T-helper 2 cell (primary cell): ENCODE results near the gene UFSP1.

Source experiments
- DNase-seq, 5 experiments: peaks; one replicate each; pipeline versions ENCODE4 v3.0.0 to v3.0.0-alpha.2; 2012 to 2022

The UFSP1 gene

GRCh38 chr7:100895701-100895955, 6.1 kb upstream of the UFSP1 start, which contains the start of gene ACHE:
ACHE (minus strand) TSS chr7:100895888; CDS start chr7:100894232, 1,656 bp downstream.
- no peak for DNase-seq

DNA sequence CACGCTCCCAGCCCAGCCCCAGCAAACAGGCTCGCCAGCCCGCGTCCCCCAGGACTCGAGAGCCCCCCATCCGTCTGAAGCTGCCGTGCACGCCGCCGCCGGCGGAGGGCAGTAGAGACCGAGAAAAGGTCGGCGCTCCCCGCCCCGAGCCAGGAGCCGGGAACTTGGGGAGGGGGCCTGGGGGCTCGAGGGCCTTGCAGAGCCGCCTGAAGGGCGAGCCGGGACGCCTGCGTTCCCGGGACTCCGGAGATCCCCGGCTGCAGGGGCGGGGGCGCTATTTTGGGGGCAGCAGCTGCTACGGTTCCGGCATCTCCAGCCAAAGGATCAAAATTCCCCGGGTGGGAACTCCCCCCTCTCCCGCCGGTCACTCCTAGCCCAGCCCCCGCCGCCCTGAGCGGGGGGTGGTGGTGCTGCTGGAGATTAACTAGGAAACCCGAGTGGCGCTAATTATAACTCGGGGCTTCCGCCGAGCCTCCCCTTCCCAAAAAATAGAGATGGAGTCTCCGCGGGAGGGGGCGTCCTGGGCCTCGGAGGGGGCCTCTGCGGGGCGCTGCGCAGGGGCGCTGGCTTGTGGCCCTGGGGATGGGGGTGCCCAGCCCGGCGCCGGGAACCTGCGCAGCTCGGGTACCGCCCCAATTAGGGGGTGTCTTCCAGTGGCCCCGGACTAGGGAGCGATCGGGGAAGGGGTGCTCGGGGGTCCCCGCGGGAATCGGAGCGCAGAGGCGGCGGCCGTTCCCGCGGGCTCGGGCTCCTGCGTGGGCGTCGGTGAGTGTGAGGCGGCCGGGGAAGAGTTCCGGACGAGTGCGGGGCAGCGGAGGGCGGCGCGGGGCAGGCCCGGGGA, 5.6 kb upstream of the UFSP1 start:
- peak in 3 of 5 experiments; percentile 29 to 38 (median 36) for DNase-seq

- no peak for DNase-seq
Measured at GRCh38 chr7:100893910-100894721, 4.6 kb upstream of the UFSP1 start.

GRCh38 chr7:100893318-100893895, 3.9 kb upstream of the UFSP1 start:
- no peak for DNase-seq

DNA sequence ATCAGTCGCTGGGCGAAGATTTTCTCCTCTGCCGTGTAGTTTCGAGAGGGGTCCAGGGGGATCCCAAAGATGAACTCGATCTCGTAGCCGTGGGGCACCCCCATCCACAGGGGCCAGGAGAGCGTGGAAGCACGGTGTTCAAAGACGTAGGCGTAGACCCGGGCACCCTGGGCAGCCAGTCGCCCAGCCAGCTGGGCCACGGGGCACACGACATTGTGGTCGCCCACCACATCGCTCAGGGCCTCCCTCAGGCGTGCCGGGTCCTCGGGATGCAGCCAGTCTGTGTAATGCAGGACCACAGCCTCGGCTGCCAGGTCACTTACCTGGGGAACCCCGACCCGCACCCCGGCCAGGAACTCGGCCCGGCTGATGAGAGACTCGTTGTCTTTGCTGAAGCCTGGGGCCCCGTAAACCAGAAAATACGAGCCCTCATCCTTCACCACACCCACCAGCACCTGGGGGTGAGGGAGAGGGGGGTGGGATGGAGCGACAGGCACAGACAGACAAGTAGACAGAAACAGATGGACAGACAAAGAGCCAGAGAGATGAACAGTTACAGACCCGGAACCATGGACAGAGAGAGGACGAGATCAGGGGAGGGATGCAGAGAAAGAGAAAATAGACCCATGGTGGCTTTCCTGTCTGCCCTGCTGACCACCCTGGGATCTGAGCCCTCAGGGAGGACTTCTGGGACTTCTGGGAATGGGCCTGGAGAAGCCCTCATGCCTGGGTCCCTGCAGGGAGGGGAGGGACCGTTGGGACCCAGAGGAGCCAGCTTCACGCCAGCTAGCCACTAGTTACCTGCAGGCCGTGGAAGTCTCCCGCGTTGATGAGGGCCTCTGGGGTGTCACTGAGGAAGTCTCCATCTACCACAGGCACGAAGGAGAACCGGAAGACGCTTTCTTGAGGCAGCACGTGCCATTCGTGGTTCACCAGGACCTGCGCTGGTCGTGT, 3.1 kb upstream of the UFSP1 start:
- DNase-seq = no peak

GRCh38 chr7:100891568-100892247, 2.2 kb upstream of the UFSP1 start:
- DNase-seq = no peak

DNA sequence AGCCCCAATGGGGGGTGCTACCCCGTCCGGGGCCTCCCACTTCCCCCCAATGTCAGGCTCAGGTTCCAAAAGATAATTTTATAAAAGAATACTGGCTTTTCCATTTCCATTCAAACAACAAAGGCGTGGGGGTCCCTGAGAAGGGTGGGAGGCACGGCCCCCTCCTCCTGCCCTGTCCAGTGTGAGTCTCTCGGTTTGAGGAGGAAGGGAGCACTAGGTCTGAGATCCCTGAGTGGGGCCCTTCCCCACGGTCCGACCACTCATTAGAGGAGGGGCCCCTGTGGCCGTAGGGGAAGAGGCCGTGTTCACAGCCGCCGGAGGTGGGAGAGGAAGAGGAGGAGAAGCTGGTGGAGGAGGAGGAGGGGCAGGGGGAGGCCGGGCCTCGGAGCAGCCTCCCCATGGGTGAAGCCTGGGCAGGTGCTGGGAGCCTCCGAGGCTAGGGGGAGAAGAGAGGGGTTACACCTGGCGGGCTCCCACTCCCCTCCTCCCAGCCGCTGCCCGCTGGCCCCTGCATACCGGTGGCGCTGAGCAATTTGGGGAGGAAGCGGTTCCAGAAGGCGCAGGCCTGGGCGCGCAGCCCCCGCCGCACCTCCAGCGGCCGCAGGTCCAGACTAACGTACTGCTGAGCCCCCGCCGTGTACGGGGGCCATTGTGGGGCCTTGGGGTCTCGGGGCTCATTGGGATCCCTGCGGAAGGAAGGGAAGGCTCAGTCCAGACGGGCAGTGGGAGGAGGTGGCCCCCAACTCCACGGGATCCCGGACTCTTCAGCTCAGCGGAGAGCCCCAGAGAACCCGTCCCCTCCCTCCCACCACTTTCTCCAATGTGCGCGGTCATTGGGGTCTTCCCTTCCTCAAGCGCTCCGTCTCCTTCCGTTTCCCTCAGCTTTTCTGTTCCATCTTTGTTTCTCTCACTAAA, 1.4 kb upstream of the UFSP1 start:
- no peak for DNase-seq

DNA sequence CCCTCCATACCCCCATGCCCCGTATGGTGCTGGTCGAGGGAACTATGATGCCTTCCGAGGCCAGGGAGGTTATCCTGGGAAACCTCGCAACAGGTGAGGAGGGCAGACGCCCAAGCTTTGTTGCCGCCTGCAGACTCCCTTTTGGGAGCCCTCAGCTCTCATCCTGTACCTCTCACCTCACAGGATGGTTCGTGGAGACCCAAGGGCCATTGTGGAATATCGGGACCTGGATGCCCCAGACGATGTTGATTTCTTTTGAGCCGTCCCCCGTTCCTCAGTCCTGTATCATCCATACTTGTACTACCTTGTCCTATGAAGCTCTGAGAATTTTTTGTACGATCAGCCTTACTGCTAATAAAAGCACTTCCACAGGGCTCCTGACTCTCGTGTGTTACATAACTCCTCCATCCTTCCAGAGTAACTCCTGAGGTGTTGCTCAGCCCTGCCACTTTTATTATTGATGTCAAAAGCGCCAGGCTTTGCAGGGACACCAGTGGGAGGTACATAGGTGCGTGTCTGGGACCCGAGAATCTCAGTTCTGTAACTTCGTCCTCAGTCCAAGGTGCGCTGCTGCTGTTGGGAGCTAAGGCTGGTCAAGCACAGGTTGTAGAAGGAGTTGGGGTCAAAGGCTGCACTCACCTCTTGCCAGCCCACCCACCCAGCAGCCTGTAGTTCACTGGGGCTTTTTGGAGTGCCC, 1.1 kb downstream of the UFSP1 start:
- DNase-seq = no peak

DNA sequence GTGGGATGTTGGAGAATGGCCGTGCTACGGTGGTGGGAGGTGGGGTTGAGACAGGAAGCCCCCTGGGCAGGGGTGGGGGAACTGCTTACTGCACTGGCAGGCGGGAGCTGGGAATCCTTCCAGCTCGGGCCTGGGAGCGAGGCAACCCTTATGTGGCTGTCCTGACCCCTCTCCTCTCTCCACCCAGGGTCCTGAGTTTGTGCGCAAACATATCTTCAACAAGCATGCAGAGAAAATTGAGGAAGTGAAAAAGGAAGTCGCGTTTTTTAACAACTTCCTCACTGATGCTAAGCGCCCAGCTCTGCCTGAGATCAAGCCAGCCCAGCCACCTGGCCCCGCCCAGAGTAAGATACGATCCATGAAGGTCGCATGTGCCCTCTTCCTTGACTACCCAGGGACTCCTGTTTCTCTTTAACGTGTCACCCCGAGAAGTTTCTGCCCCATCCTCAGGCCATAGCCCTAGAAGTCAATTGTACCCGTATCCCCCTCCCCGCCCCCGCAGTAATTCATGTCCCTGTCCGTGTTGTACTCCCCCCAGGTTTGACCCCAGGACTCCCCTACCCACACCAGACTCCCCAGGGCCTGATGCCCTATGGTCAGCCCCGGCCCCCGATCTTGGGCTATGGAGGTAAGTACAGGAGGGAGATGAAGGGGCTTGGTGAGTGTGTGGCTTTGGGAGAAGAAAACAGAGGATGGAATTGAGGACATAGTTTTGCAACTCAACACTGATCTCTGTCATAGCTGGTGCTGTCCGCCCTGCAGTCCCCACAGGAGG, 1.8 kb downstream of the UFSP1 start:
- peak in 3 of 5 experiments; percentile 56 to 89 (median 71) for DNase-seq

GRCh38 chr7:100886936-100887515, 2.5 kb downstream of the UFSP1 start:
- DNase-seq = peak in 1 of 5 experiments; percentile 53

DNA sequence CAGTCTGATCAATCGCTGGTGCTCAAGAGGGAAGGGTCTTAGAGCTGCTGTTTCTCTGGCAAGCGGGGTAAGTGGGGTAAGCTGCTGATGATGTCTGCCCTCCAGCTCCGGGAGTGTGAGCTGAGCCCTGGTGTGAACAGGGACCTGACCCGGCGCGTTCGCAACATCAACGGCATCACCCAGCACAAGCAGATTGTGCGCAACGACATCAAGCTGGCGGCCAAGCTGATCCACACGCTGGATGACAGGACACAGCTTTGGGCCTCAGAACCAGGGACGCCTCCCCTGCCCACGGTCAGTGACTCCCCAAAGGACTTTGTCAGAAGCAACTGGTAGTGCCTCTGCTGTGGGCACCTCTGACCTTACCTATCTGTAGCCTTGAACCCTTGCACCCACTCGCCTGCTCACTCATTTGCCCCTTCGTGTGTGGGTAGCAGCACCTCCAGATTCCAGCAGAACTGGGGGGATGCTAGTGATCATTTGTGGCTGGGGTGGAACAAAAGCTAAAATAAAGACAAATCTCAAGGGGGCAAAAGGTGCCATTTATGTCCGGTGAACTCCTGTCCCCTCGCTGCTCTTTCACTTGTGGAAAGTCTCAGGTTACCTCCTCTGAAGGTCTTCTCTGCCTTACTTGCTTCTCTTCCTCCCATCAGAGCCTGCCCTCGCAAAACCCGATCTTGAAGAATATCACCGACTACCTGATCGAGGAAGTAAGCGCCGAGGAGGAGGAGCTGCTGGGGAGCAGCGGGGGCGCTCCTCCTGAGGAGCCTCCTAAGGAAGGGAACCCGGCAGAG, 3.2 kb downstream of the UFSP1 start:
- DNase-seq = no peak

GRCh38 chr7:100885440-100886141, 3.9 kb downstream of the UFSP1 start:
- no peak for DNase-seq

GRCh38 chr7:100884736-100885439, 4.6 kb downstream of the UFSP1 start:
- peak in 2 of 5 experiments; percentile 49 to 75 for DNase-seq

GRCh38 chr7:100882785-100883526, 6.6 kb downstream of the UFSP1 start:
- no peak for DNase-seq

- no peak for DNase-seq
Measured at GRCh38 chr7:100882201-100882600, 7.3 kb downstream of the UFSP1 start.

GRCh38 chr7:100881136-100881535, 8.4 kb downstream of the UFSP1 start:
- DNase-seq = no peak
